IMR-90 (cell line): ENCODE data around the gene CD276. TPM values are rescaled to one million over a fixed set of nuclear protein-coding genes. Genes with fewer than 3 reads are reported as not detected.
A peak's percentile ranks its signal among the peaks of the same experiment; 100 is the strongest.

Experiments
- ATAC-seq: fragments of 200-7000 bp; cut with Tn5 transposase; 2 replicates; pipeline ENCODE4 v1.9.1; 2020; ENCODE audit warnings: low read depth, mild to moderate bottlenecking, moderate library complexity
- BruUV-seq: library from RNA; stranded (reverse); fragments of 400-500 nt; replicated peaks from 2 replicates; lab custom pipeline; 2021; lab: Mats Ljungman, UMichigan
- CTCF ChIA-PET: fragments of 300-600 bp; formaldehyde crosslinking; extraction: SDS; loops from one replicate; lab custom pipeline; 2021; ENCODE audit warnings: antibody characterized with exemption; lab: Yijun Ruan, JAX
- POLR2A ChIA-PET: fragments of 300-600 bp; sonication (Branson Sonifier 250); formaldehyde crosslinking; loops from one replicate; lab custom pipeline; 2022; ENCODE audit warnings: antibody characterized with exemption; ENCODE audit not compliant: unreplicated experiment; lab: Charles Lee
- DNase-seq: peaks from one replicate; pipeline ENCODE4 v3.0.0; 2013
- H2AFZ ChIP-seq: replicated peaks from 2 replicates; pipeline ENCODE3; 2013; ENCODE audit warnings: low read length, mild to moderate bottlenecking; ENCODE audit not compliant: poor library complexity
- H2AK5ac ChIP-seq: 2 replicates; pipeline ENCODE4 v1.6.1; 2013; ENCODE audit warnings: low read depth, low read length, inconsistent platforms
- H2AK9ac ChIP-seq: replicated peaks from 2 replicates; pipeline ENCODE3; 2013; ENCODE audit warnings: mild to moderate bottlenecking, low read depth, low read length, moderate library complexity; ENCODE audit not compliant: poor library complexity
- H2BK120ac ChIP-seq: 2 replicates; pipeline ENCODE4 v1.6.1; 2013; ENCODE audit warnings: low read depth, low read length, inconsistent platforms
- H2BK15ac ChIP-seq: 3 replicates; pipeline ENCODE4 v1.6.1; 2013; ENCODE audit warnings: low read depth, low read length, inconsistent platforms
- H2BK20ac ChIP-seq: 2 replicates; pipeline ENCODE4 v1.6.1; 2013; ENCODE audit warnings: low read depth, mild to moderate bottlenecking, inconsistent platforms, low read length, moderate library complexity
- H2BK5ac ChIP-seq: 2 replicates; pipeline ENCODE4 v1.6.1; 2013; ENCODE audit warnings: mild to moderate bottlenecking, low read depth, low read length, inconsistent platforms; ENCODE audit not compliant: poor library complexity, severe bottlenecking
- H3K14ac ChIP-seq: replicated peaks from 2 replicates; pipeline ENCODE4 v1.6.1; 2013; ENCODE audit warnings: low read depth, low read length, inconsistent platforms
- H3K18ac ChIP-seq: 2 replicates; pipeline ENCODE4 v1.6.1; 2013; ENCODE audit warnings: low read depth, low read length, control low read depth
- H3K23ac ChIP-seq: 2 replicates; pipeline ENCODE4 v1.6.1; 2013; ENCODE audit warnings: low read depth, low read length, inconsistent platforms
- H3K27ac ChIP-seq: 2 replicates; pipeline ENCODE4 v1.5.1; 2013; ENCODE audit warnings: mild to moderate bottlenecking, control low read depth, low read length; ENCODE audit not compliant: insufficient read depth
- H3K27me3 ChIP-seq: 2 replicates; pipeline ENCODE4 v1.6.1; 2013; ENCODE audit warnings: low read length; ENCODE audit not compliant: control insufficient read depth, insufficient read depth
- H3K36me3 ChIP-seq: 2 replicates; pipeline ENCODE4 v1.6.1; 2013; ENCODE audit warnings: low read length, mixed read lengths; ENCODE audit not compliant: control insufficient read depth, insufficient read depth
- H3K4ac ChIP-seq: 2 replicates; pipeline ENCODE4 v1.6.1; 2013; ENCODE audit warnings: low read depth, low read length, inconsistent platforms
- H3K4me1 ChIP-seq: 2 replicates; pipeline ENCODE4 v1.6.1; 2013; ENCODE audit warnings: low read length, mixed read lengths; ENCODE audit not compliant: control insufficient read depth, insufficient read depth
- H3K4me2 ChIP-seq: 2 replicates; pipeline ENCODE4 v1.6.1; 2013; ENCODE audit warnings: low read depth, mild to moderate bottlenecking, control low read depth, low read length, moderate library complexity
- H3K4me3 ChIP-seq: 2 replicates; pipeline ENCODE4 v1.5.1; 2013; ENCODE audit warnings: low read depth, mild to moderate bottlenecking, control low read depth, low read length, moderate library complexity; ENCODE audit not compliant: insufficient read depth
- H3K56ac ChIP-seq: 2 replicates; pipeline ENCODE4 v1.6.1; 2013; ENCODE audit warnings: low read length, inconsistent platforms; ENCODE audit not compliant: insufficient read depth; ENCODE audit errors: extremely low read depth
- H3K79me1 ChIP-seq, 2 experiments: 2 replicates each; pipeline ENCODE4 v1.6.1; 2013; ENCODE audit warnings: low read length in 2 of 2, inconsistent platforms in 1 of 2, low read depth in 1 of 2
- H3K9ac ChIP-seq: 2 replicates; pipeline ENCODE4 v1.6.1; 2013; ENCODE audit warnings: low read depth, low read length, control low read depth
- H3K9me1 ChIP-seq: 2 replicates; pipeline ENCODE4 v1.6.1; 2013; ENCODE audit warnings: low read length, inconsistent platforms; ENCODE audit not compliant: insufficient read depth
- H3K9me3 ChIP-seq: 2 replicates; pipeline ENCODE4 v1.6.1; 2013; ENCODE audit warnings: low read length; ENCODE audit not compliant: control insufficient read depth, insufficient read depth
- H4K20me1 ChIP-seq: 2 replicates; pipeline ENCODE4 v1.6.1; 2013; ENCODE audit warnings: low read length, inconsistent platforms; ENCODE audit not compliant: insufficient read depth
- H4K5ac ChIP-seq: 2 replicates; pipeline ENCODE4 v1.6.1; 2013; ENCODE audit warnings: mild to moderate bottlenecking, low read depth, low read length, control low read depth
- H4K8ac ChIP-seq, 2 experiments: 2 replicates each; pipeline ENCODE4 v1.6.1; 2013; ENCODE audit warnings: low read depth in 2 of 2, low read length in 2 of 2, control low read depth in 1 of 2, inconsistent platforms in 1 of 2
- H4K91ac ChIP-seq: 2 replicates; pipeline ENCODE4 v1.6.1; 2013; ENCODE audit warnings: low read depth, low read length, inconsistent platforms; ENCODE audit not compliant: insufficient read depth
- MAFK ChIP-seq: IDR thresholded peaks from 2 replicates; pipeline ENCODE4 v1.6.1; 2012; ENCODE audit warnings: low read depth, low read length, improper control_type of control experiment
- RAD21 ChIP-seq: IDR thresholded peaks from 2 replicates; pipeline ENCODE4 v1.6.1; 2012; ENCODE audit warnings: low read length, improper control_type of control experiment
- WGBS, 2 experiments: methylation state at CpG; one replicate each; pipeline versions ENCODE4 v1.1.5 to v1.1.7; 2013; ENCODE audit warnings: missing lambda C conversion rate in 2 of 2; ENCODE audit not compliant: insufficient read length in 1 of 2; ENCODE audit errors: extremely low coverage in 2 of 2; 5-methylcytosine and 5-hydroxymethylcytosine counted together
- dilution Hi-C: fragments of 300-500 bp; cut with HindIII; formaldehyde crosslinking; loops from one replicate; pipeline ENCODE4 v1.14.3; 2018; ENCODE audit warnings: low sequenced_read_pairs; ENCODE audit not compliant: unreplicated experiment
- in situ Hi-C: fragments of 300-500 bp; cut with MboI; formaldehyde crosslinking; loops from 3 replicates; pipeline ENCODE4 v1.14.3; 2019; ENCODE audit warnings: low sequenced_read_pairs, inconsistent platforms, mixed read lengths
- intact Hi-C: fragments of 100-400 bp; cut with micrococcal nuclease; formaldehyde crosslinking; loops from 2 replicates; pipeline ENCODE4 v1.10.0; 2022
- polyA plus RNA-seq, 3 experiments: library from polyadenylated mRNA; depleted of rRNA; stranded (reverse); fragments of >200 nt; gene quantifications; 2 replicates each; pipeline ENCODE4 v1.2.3, GENCODE V29; 2012; ENCODE audit warnings: low replicate concordance in 1 of 3
- total RNA-seq: library from RNA; depleted of rRNA; stranded (reverse); fragments of >200 nt; gene quantifications from 2 replicates; pipeline ENCODE4 v1.2.3, GENCODE V29; 2012

CD276 gene
- total and polyA plus RNA-seq, 2 of the 4 experiments (the other 2 are of a cell fraction): 30.8 to 149 TPM

- DNase-seq: no peak
Observed at GRCh38 chr15:73756947-73757513, 72.8 kb downstream of the CD276 start.

More at GRCh38 chr15:73756947-73757513, 72.8 kb downstream of the CD276 start:
- no CpG with 5 or more reads among the region's 3 CpGs for WGBS, 2 experiments
- no peak overlapping the region for H4K8ac ChIP-seq
- H2BK20ac ChIP-seq: no peak overlapping the region
- CTCF ChIA-PET: no interaction called here
- H3K36me3 ChIP-seq: no peaks in the 10 kb centered on the region
- H3K14ac ChIP-seq: no peak overlapping the region
- no peak overlapping the region for H2BK15ac ChIP-seq
- no peak overlapping the region for H3K9ac ChIP-seq
- BruUV-seq: no TSS peak
- no peak for ATAC-seq
- H2AFZ ChIP-seq: no peak overlapping the region
- H2BK120ac ChIP-seq: no peak overlapping the region
- H3K27ac ChIP-seq: no peak overlapping the region
- TF ChIP-seq RAD21: no peak
- peak; percentile 42 for TF ChIP-seq MAFK
- H4K20me1 ChIP-seq: no peaks in the 10 kb centered on the region; the same call in none of the 2 replicates
- intact Hi-C loops: no loop called here
- POLR2A ChIA-PET: no interaction called here
- H3K4me3 ChIP-seq: no peak overlapping the region
- H4K5ac ChIP-seq: no peak overlapping the region
- no peak overlapping the region for H2BK5ac ChIP-seq
- in situ Hi-C loops: no loop called here
- H3K56ac ChIP-seq: no peak overlapping the region
- H3K4ac ChIP-seq: no peak overlapping the region
- H3K18ac ChIP-seq: no peak overlapping the region
- H3K4me2 ChIP-seq: no peak overlapping the region
- H3K4me1 ChIP-seq: no peaks in the 10 kb centered on the region
- H3K79me1 ChIP-seq: no peaks in the 10 kb centered on the region
- no peak overlapping the region for H2AK5ac ChIP-seq
- H4K91ac ChIP-seq: no peak overlapping the region
- H3K27me3 ChIP-seq: peaks cover 79% of the 10 kb centered on the region
- H3K9me1 ChIP-seq: peaks cover 3% of the 10 kb centered on the region; the same call in 1 of the 2 replicates
- H3K23ac ChIP-seq: no peak overlapping the region
- dilution Hi-C loops: no loop called here
- peaks cover 5% of the 10 kb centered on the region for H3K9me3 ChIP-seq
- no peak overlapping the region for H2AK9ac ChIP-seq
